GM18526 (cell line): Measurements from ENCODE around the gene SLC22A23.

ENCODE experiments used
- POLR2A ChIP-seq: IDR thresholded peaks from 3 replicates; pipeline ENCODE4 v1.6.1; 2011; ENCODE audit not compliant: insufficient read length; ENCODE audit errors: extremely low read depth

Gene SLC22A23

GRCh38 chr6:3422435-3423070 lies 34.3 kb downstream of the SLC22A23 start:
- no peak for TF ChIP-seq POLR2A

- TF ChIP-seq POLR2A, result no peak
Observed at GRCh38 chr6:3421791-3422434, 34.9 kb downstream of the SLC22A23 start.

GRCh38 chr6:3421143-3421542 lies 35.7 kb downstream of the SLC22A23 start:
- TF ChIP-seq POLR2A, result no peak

- no peak for TF ChIP-seq POLR2A
Observed at GRCh38 chr6:3419624-3420272, 37.1 kb downstream of the SLC22A23 start.

GRCh38 chr6:3418496-3419060 lies 38.3 kb downstream of the SLC22A23 start:
- no peak for TF ChIP-seq POLR2A

- no peak for TF ChIP-seq POLR2A
Observed at GRCh38 chr6:3417473-3417872, 39.4 kb downstream of the SLC22A23 start.

- no peak for TF ChIP-seq POLR2A
Observed at GRCh38 chr6:3415490-3415889, 41.4 kb downstream of the SLC22A23 start.

GRCh38 chr6:3415082-3415453 lies 41.8 kb downstream of the SLC22A23 start:
- no peak for TF ChIP-seq POLR2A

GRCh38 chr6:3414327-3415081 lies 42.3 kb downstream of the SLC22A23 start:
- TF ChIP-seq POLR2A, result no peak

GRCh38 chr6:3413592-3413991 lies 43.3 kb downstream of the SLC22A23 start:
- TF ChIP-seq POLR2A, result no peak

- TF ChIP-seq POLR2A, result no peak
Observed at GRCh38 chr6:3412779-3413500, 43.9 kb downstream of the SLC22A23 start.

GRCh38 chr6:3411967-3412778 lies 44.7 kb downstream of the SLC22A23 start:
- TF ChIP-seq POLR2A, result no peak

- no peak for TF ChIP-seq POLR2A
Observed at GRCh38 chr6:3410385-3411360, 46.2 kb downstream of the SLC22A23 start.
